ENCODE measurements around the gene ITFG1. TPM values are rescaled to one million over a fixed set of nuclear protein-coding genes. Genes with fewer than 3 reads are reported as not detected.

The ITFG1 gene
- total RNA-seq, 1 donor from 2014 or later, result 26.1 TPM

DNA sequence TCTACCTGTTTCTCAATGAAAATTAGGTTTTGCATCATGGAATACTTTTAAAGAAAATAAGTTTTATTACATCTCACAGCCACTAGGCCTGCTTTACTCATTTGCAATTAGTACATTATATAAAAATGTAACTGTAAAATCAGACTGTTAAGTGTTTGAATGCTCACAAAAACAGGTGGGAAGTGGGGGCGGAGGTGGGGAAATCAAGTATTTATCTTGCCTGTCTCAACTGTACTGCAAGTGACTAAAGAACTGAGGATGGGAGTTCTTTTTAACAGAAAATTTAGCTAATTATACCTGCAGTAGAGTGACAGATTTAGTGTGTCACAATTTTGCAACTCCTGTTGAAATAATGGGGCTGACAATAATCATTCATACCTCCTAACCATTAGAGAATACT lies 34.1 kb downstream of the ITFG1 start:
- intact Hi-C loops (cut with micrococcal nuclease), result no loop called here
- no peak for DNase-seq
- Mint-ChIP-seq H3K4me1 (peaks cover 2% of the 10 kb centered on the region), H3K4me3 (no peak overlapping the region), H3K27me3 (no peaks in the 10 kb centered on the region), H3K36me3 (ENCODE audit: low read depth) (peaks cover 38% of the 10 kb centered on the region), H3K9me3 (peaks cover 3% of the 10 kb centered on the region), H3K27ac (no peak overlapping the region)

DNA sequence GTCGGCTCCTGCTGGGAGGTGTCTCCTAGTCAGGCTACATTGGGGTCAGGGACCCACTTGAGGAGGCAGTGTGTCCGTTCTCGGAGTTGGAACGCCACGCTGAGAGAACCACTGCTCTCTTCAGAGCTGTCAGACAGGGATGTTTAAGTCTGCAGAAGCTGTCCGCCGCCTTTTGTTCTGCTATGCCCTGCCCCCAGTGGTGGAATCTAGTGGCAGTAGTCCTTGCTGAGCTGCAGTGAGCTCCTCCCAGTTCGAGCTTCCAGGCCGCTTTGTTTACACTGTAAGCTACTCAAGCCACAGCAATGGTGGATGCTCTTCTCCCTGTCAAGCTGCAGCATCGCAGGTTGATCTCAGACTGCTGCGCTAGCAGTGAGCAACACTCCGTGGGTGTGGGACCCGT lies 36.0 kb downstream of the ITFG1 start:
- Mint-ChIP-seq H3K36me3 (ENCODE audit: low read depth) (peaks cover 44% of the 10 kb centered on the region), H3K4me1 (no peaks in the 10 kb centered on the region), H3K9me3 (peaks cover 3% of the 10 kb centered on the region), H3K27ac (no peak overlapping the region), H3K27me3 (no peaks in the 10 kb centered on the region), H3K4me3 (no peak overlapping the region)
- intact Hi-C loops (cut with micrococcal nuclease), result no loop called here
- DNase-seq, result no peak

DNA sequence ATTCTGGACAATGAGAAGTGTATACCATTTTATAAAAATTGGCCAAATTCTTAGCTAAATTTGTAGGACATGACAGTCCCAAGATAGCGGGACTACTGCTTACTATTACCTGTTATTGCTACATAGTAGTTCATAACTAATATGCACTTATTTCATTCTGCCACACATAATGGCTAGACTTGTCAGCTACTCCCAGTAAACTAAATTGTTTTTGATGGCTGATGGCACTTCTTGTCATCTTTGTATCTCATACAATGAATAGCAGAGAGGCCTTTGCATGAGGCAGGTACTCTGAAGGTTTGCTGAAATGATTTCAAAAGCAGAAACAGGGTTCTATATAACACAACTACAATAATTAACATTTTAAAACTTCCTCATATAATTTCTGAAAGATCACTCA lies 44.0 kb downstream of the ITFG1 start:
- peaks cover 2% of the 10 kb centered on the region for H3K4me1 Mint-ChIP-seq
- no peak overlapping the region for H3K27ac Mint-ChIP-seq
- H3K27me3 Mint-ChIP-seq, result no peaks in the 10 kb centered on the region
- peaks cover 18% of the 10 kb centered on the region for H3K36me3 Mint-ChIP-seq (ENCODE audit: low read depth)
- no peak for DNase-seq
- H3K4me3 Mint-ChIP-seq, result no peak overlapping the region
- peaks cover 5% of the 10 kb centered on the region for H3K9me3 Mint-ChIP-seq
- intact Hi-C loops (cut with micrococcal nuclease), result no loop called here

DNA sequence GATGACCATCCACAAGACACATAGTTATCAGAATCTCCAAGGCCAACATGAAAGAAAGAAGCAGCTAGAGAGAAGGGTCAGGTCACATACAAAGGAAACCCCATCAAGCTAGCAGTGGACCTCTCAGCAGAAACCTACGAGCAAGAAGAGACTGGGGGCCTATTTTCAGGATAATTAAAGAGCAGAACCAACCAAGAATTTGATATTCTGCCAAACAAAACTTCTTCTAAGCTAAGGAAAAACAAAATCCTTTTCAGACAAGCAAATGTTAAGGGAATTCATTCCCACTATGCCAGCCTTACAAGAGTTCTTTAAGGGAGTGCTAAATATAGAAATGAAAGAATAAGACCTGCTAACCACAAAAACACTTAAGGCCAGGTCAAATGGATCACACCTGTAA lies 47.8 kb downstream of the ITFG1 start:
- Mint-ChIP-seq H3K27ac (no peak overlapping the region), H3K36me3 (ENCODE audit: low read depth) (peaks cover 15% of the 10 kb centered on the region), H3K4me3 (no peak overlapping the region), H3K27me3 (no peaks in the 10 kb centered on the region), H3K9me3 (peaks cover 5% of the 10 kb centered on the region), H3K4me1 (peaks cover 7% of the 10 kb centered on the region)
- DNase-seq, result no peak
- intact Hi-C loops (cut with micrococcal nuclease), result no loop called here

DNA sequence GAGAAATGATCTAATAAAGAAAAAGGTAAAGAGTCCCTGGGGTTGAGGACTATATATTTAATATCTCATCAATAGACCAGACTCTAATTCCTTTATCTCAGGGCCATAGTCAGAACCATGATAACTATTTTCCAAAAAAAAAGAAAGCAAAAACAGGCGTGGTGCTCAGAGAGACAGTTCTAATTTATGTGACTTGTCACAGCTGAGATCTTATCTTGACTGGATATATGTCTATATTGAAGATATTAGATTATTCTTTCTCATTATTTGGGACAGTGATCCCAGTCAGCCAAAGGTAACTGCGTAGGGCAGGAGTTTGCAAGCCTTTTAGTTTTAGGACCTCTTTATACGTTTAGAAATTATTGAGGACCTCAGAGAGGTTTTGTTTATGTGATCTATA lies 52.4 kb downstream of the ITFG1 start:
- Mint-ChIP-seq H3K36me3 (ENCODE audit: low read depth) (peaks cover 12% of the 10 kb centered on the region), H3K27ac (no peak overlapping the region), H3K4me3 (no peak overlapping the region), H3K4me1 (peaks cover 7% of the 10 kb centered on the region), H3K9me3 (no peaks in the 10 kb centered on the region), H3K27me3 (no peaks in the 10 kb centered on the region)
- intact Hi-C loops (cut with micrococcal nuclease), result no loop called here
- no peak for DNase-seq

DNA sequence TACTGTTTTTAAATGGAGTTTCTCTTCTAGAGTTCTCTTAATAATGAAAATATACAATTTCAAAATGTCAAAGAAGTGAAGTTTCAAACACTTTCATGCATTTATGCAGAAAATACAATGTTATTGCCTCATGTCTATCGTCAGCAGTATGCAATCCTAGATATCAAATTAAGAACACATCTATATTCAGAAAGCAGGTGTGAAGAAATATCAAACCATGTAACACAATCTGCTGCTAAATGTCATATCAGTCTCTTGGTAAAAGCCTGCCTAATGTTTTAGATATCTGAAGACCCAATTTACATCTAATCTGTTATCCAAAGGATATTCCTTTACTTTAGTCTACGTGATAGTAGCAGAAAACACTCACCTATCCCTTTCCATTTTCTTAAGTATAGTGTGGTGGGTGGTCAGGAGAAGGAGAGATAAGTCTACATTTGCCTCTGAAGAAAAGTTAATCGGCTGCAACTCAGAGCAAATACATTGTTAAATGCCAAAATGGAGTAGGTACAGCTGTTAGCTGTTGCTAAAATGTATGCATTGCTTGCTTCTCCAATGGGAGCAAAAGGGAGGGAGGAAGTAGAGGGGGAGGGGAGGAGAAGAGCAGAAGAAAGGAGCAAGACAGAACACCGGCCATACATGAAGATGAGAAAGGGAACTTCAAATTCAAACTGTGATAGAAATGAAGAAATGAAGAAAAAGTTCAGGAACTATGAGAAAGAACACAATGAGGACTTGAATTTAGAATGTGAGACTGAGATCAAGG lies 64.9 kb downstream of the ITFG1 start:
- intact Hi-C loops (cut with micrococcal nuclease), result no loop called here
- H3K9me3 Mint-ChIP-seq, result no peaks in the 10 kb centered on the region

DNA sequence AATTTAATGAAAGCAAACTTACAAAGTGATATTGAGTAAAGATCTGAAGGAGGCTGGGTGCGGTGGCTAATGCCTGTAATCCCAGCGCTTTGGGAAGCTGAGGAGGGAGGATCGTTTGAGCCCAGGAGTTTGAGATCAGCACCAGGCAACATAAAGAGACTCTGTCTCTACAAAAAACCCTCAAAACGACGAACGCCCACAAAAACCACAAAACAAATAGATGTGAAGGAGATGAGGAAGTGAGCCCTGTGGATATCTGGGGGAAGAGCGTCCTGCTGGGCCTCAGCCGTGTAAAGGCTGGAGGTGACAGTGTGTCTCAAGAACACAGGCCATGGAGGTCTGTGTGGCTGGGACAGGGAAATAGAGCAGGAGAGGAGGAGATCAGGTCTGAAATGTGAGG lies 68.8 kb downstream of the ITFG1 start:
- H3K36me3 Mint-ChIP-seq (ENCODE audit: low read depth), result peaks cover 10% of the 10 kb centered on the region
- H3K27ac Mint-ChIP-seq, result no peak overlapping the region
- H3K4me3 Mint-ChIP-seq, result no peak overlapping the region
- H3K27me3 Mint-ChIP-seq, result no peaks in the 10 kb centered on the region
- H3K4me1 Mint-ChIP-seq, result peaks cover 6% of the 10 kb centered on the region
- peak; percentile 63 for DNase-seq
- intact Hi-C loops (cut with micrococcal nuclease), result no loop called here
- H3K9me3 Mint-ChIP-seq, result no peaks in the 10 kb centered on the region

More for the DNA sequence above, 64.9 kb downstream of the ITFG1 start:
- no peak overlapping the region for H3K27ac Mint-ChIP-seq
- DNase-seq, result no peak
- H3K4me3 Mint-ChIP-seq, result no peak overlapping the region
- peaks cover 10% of the 10 kb centered on the region for H3K36me3 Mint-ChIP-seq (ENCODE audit: low read depth)
- H3K4me1 Mint-ChIP-seq, result peaks cover 6% of the 10 kb centered on the region
- no peaks in the 10 kb centered on the region for H3K27me3 Mint-ChIP-seq

DNA sequence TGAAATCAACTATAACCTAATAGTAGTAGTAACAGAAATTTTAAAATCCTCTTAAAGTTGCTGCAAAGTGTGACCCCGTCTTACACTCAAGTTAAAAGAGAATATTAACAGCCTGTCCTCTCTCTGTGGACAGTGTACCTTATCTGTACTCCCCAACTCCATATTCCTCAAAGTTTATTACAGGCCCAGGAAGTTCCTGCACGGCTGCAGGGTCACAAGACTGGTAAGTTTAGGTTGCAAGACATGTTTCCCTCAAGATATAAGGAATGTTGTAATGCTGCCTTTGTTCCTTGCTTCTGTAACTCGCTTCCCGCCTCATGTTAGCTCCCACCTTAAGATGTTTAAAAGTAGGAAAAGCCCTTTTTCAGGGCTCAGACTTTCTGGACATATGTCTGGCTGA lies 72.2 kb downstream of the ITFG1 start:
- Mint-ChIP-seq H3K9me3 (no peaks in the 10 kb centered on the region), H3K4me3 (no peak overlapping the region), H3K27me3 (no peaks in the 10 kb centered on the region), H3K27ac (no peak overlapping the region), H3K4me1 (peaks cover 4% of the 10 kb centered on the region), H3K36me3 (ENCODE audit: low read depth) (no peaks in the 10 kb centered on the region)
- DNase-seq, result no peak
- intact Hi-C loops (cut with micrococcal nuclease), result no loop called here

DNA sequence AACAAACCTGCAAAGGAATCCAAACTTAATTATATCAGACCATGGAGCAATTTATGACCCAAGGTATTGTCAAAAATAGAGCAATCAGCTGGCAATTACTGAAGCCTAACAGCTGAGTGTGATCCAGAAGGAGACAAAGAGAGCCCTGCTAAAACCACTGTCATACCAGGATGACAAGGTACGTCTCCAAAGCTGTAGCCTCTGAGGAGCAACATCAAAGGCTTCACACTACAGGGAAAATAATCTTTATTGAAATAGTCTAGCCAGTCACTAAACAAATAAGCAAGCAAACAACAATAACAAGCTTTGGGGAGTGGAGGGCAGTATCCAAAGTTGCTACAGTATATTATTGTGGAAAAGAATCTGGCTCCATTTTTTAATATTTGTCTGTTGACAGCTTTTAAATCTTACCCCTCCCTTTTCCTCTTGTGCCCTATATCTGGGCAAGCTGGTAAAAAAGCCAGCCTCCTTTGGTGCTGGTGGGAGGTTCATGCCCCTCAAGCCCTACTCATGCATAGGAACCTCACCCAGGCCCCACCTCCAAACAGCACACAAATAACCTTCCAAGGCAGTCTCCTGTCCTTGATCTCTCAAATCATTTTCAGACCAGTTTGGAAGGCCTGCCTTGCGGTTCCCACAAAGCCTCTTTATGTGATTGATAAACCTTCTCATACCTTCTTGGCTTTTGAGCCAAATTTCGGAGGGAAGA lies 73.7 kb downstream of the ITFG1 start:
- Mint-ChIP-seq H3K4me1 (peaks cover 3% of the 10 kb centered on the region), H3K4me3 (no peak overlapping the region)
- intact Hi-C loops (cut with micrococcal nuclease), result no loop called here

DNA sequence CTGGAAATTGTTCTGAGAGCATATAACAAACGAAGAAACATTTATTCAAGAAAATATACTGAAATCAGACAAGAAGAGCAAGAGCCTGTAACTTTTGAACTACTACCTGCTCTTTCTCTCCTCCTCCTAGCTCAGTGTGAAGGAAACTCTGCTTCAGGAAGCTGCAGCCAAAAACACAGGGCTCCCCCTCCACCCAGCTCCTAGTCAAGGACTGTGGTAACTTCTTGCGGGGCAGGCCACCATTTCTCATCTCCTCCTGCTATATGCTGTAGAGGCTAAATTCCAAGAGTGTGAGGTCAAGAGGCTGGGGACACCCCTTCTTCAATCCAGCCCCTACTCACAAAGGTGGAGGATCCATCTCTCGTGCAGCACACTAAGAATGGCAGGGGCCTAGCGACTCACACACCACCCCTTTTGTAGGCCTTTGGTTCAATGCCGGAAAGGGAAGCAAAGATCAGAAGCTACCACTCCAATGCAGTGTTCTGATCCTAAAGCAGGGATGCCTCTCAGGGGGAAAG lies 74.6 kb downstream of the ITFG1 start:
- Mint-ChIP-seq H3K36me3 (ENCODE audit: low read depth) (no peaks in the 10 kb centered on the region), H3K4me3 (no peak overlapping the region)
- intact Hi-C loops (cut with micrococcal nuclease), result no loop called here

More for the DNA sequence above, 73.7 kb downstream of the ITFG1 start:
- no peak overlapping the region for H3K27ac Mint-ChIP-seq
- no peak for DNase-seq
- no peaks in the 10 kb centered on the region for H3K36me3 Mint-ChIP-seq (ENCODE audit: low read depth)
- H3K27me3 Mint-ChIP-seq, result no peaks in the 10 kb centered on the region
- H3K9me3 Mint-ChIP-seq, result no peaks in the 10 kb centered on the region

DNA sequence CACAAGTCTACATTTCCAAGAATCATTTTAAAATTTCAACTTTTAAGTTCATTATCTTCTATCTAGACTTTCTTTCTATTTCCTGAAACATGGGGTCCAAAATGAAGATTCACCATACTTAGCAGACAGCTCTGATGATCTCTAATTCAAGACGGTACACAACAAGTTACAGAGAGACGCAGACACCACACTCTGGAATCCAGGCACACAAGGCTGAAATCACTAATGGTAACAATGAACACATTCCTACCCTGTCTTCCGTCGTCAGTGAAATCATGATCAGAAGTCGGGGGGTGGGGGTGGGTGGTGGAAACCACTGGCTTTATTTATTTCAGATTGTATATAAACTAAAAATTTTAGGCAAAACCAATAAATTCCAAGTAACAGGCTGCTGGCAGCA lies 78.5 kb downstream of the ITFG1 start:
- no peak for DNase-seq
- no peaks in the 10 kb centered on the region for H3K9me3 Mint-ChIP-seq
- no peaks in the 10 kb centered on the region for H3K36me3 Mint-ChIP-seq (ENCODE audit: low read depth)
- no peak overlapping the region for H3K4me3 Mint-ChIP-seq
- no peak overlapping the region for H3K27ac Mint-ChIP-seq
- no peaks in the 10 kb centered on the region for H3K27me3 Mint-ChIP-seq
- intact Hi-C loops (cut with micrococcal nuclease), result no loop called here
- H3K4me1 Mint-ChIP-seq, result no peaks in the 10 kb centered on the region

More for the DNA sequence above, 74.6 kb downstream of the ITFG1 start:
- Mint-ChIP-seq H3K4me1 (no peaks in the 10 kb centered on the region), H3K27ac (no peak overlapping the region), H3K9me3 (no peaks in the 10 kb centered on the region), H3K27me3 (no peaks in the 10 kb centered on the region)
- DNase-seq, result no peak

DNA sequence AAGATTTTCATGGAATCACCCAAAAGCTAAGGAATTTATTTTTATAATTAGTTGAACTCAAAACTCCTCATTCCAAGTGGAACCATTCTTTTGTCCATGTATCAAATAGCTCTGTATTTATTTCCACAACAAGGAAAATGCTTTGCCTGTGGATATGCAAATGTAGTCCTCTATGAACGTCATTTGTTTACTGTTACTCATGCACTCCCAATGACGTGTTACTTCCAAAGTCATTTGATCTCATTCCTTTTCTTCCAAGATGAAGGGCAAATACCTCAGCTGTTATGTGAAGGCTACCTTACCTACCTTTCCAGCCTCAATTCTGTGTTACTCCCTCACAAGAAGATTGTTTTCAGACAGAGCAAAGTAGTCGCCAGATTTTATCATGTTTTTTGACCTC lies 83.7 kb downstream of the ITFG1 start:
- Mint-ChIP-seq H3K27ac (no peak overlapping the region), H3K27me3 (no peaks in the 10 kb centered on the region), H3K9me3 (no peaks in the 10 kb centered on the region), H3K36me3 (ENCODE audit: low read depth) (peaks cover 6% of the 10 kb centered on the region), H3K4me1 (no peaks in the 10 kb centered on the region), H3K4me3 (no peak overlapping the region)
- intact Hi-C loops (cut with micrococcal nuclease), result no loop called here
- DNase-seq, result no peak

DNA sequence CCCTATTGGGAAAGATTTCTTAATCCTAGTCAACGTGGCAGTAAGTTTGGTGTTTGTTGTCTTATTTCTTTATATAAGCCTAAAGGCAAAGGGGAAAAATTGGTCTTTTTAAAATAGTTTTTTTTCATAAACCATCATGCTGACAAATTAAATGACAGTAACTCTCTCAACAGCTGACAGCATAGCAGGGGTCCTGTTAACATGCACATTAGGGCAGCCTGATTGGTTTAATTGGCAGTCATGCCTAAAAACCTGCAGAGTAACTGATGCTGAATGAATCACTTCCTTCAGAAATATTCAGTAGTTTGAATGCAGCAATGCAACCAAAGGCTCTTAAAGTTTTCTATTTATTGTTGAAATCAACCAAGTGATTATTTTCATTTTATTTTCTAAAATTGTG lies 85.4 kb downstream of the ITFG1 start:
- Mint-ChIP-seq H3K4me3 (no peak overlapping the region), H3K27ac (no peak overlapping the region), H3K36me3 (ENCODE audit: low read depth) (peaks cover 15% of the 10 kb centered on the region), H3K27me3 (no peaks in the 10 kb centered on the region), H3K4me1 (no peaks in the 10 kb centered on the region), H3K9me3 (peaks cover 5% of the 10 kb centered on the region)
- DNase-seq, result no peak
- intact Hi-C loops (cut with micrococcal nuclease), result no loop called here

DNA sequence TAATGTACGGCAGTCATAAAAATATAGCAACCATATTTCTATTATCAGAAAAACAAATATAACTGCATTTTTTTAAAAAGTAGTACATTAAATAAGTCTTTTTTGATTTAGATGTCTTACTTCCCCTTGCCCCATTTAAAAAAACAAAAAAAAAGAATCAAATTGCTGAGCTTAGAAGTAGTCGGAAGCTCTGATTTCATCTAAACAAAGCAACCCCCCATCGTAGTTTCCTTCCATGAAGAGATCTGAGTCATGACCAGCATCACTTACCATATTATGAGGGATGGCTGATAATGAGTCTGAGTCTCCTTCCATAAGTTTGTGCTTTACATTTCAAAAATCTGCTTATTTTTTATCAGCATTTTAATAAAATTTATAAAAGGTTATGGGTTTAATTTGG lies 86.2 kb downstream of the ITFG1 start:
- H3K36me3 Mint-ChIP-seq (ENCODE audit: low read depth), result peaks cover 16% of the 10 kb centered on the region
- H3K4me3 Mint-ChIP-seq, result no peak overlapping the region
- no peak for DNase-seq
- H3K9me3 Mint-ChIP-seq, result peaks cover 7% of the 10 kb centered on the region
- no peaks in the 10 kb centered on the region for H3K27me3 Mint-ChIP-seq
- intact Hi-C loops (cut with micrococcal nuclease), result no loop called here
- H3K4me1 Mint-ChIP-seq, result no peaks in the 10 kb centered on the region
- H3K27ac Mint-ChIP-seq, result no peak overlapping the region
